ENCODE measurements around the gene ARHGAP24. TPM values are rescaled to one million over a fixed set of nuclear protein-coding genes. Genes with fewer than 3 reads are reported as not detected.
"Not testable (repeated sequence)": the region's sequence is repeated elsewhere in the genome, so short reads cannot be mapped to it uniquely, and the experiment has no call there.

ARHGAP24 gene
- total RNA-seq, 1 donor from 2014 or later: 10.9 TPM

DNA sequence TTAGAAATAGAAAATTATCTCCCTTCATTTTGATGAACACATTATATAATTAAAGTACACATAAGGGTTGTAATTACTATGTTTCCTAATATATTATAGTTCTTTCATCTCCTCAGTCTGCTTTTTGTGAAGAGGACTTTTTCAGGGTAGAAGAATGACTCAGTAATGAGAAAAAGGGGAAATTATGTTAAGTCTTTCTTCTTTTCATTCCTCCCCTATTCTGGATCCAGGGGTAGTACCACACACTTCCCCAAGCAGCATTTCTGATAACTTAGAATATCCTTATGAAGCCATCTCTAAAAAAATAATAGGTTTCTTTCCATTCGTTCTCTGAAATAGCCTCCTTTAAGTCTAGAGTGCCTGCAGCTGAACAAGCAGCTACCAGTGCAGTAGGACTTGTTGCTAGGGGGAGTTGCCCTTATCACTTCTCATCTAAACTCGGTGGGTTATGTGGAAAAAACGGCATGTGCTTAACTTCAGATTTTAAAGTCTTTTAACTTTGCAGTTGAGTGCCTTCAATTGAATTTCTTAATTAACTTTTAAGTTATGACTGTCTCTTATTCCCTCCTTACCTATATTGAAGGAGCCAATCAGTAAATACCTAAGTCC, 184.8 kb downstream of the ARHGAP24 start:
- H3K4me3 Mint-ChIP-seq: no peak overlapping the region
- H3K36me3 Mint-ChIP-seq: no peaks in the 10 kb centered on the region
- TF ChIP-seq, protein P1, sequence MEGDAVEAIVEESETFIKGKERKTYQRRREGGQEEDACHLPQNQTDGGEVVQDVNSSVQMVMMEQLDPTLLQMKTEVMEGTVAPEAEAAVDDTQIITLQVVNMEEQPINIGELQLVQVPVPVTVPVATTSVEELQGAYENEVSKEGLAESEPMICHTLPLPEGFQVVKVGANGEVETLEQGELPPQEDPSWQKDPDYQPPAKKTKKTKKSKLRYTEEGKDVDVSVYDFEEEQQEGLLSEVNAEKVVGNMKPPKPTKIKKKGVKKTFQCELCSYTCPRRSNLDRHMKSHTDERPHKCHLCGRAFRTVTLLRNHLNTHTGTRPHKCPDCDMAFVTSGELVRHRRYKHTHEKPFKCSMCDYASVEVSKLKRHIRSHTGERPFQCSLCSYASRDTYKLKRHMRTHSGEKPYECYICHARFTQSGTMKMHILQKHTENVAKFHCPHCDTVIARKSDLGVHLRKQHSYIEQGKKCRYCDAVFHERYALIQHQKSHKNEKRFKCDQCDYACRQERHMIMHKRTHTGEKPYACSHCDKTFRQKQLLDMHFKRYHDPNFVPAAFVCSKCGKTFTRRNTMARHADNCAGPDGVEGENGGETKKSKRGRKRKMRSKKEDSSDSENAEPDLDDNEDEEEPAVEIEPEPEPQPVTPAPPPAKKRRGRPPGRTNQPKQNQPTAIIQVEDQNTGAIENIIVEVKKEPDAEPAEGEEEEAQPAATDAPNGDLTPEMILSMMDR (conservative IDR thresholded peaks at IDR 0.05): no peak
- H3K27me3 Mint-ChIP-seq: no peaks in the 10 kb centered on the region
- DNase-seq (ENCODE audit: extremely low spot score, unreplicated experiment): no peak
- no peak overlapping the region for H3K27ac Mint-ChIP-seq
- no peaks in the 10 kb centered on the region for H3K9me3 Mint-ChIP-seq
- no peaks in the 10 kb centered on the region for H3K4me1 Mint-ChIP-seq (ENCODE audit: unreplicated experiment)

DNA sequence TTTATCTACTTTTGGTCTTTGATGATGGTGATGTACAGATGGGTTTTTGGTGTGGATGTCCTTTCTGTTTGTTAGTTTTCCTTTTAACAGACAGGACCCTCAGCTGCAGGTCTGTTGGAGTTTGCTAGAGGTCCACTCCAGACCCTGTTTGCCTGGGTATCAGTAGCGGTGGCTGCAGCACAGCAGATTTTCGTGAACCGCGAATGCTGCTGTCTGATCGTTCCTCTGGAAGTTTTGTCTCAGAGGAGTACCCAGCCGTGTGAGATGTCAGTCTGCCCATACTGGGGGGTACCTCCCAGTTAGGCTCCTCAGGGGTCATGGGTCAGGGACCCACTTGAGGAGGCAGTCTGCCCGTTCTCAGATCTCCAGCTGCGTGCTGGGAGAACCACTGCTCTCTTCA, 191.7 kb downstream of the ARHGAP24 start:
- DNase-seq (ENCODE audit: extremely low spot score, unreplicated experiment); H3K4me3 Mint-ChIP-seq; H3K4me1 Mint-ChIP-seq (ENCODE audit: unreplicated experiment); H3K36me3 Mint-ChIP-seq; H3K27ac Mint-ChIP-seq; H3K9me3 Mint-ChIP-seq; H3K27me3 Mint-ChIP-seq: not testable (repeated sequence)

DNA sequence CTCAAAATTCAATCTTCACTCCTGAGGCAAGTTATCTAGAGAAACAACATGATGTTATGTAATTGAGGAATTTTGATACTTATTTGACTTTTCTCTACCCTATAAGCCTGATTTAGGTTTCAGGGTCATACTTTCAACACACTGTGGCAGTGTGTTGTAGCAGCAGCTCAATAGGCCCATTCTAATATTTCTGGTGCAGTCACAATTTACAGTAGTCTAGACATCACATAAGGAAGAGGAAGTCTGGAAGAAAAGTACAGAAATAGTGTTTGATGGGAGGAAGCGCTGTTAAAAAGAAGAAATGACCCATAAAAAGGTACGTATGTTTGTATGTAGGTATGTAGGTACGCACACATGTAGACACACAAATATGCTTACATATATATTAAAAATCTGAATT, 194.3 kb downstream of the ARHGAP24 start:
- Mint-ChIP-seq H3K9me3 (no peaks in the 10 kb centered on the region), H3K27ac (no peak overlapping the region), H3K27me3 (no peaks in the 10 kb centered on the region), H3K4me1 (ENCODE audit: unreplicated experiment) (no peaks in the 10 kb centered on the region), H3K4me3 (no peak overlapping the region), H3K36me3 (no peaks in the 10 kb centered on the region)
- no peak for DNase-seq (ENCODE audit: extremely low spot score, unreplicated experiment)
- TF ChIP-seq, protein P1 (conservative IDR thresholded peaks at IDR 0.05): no peak

DNA sequence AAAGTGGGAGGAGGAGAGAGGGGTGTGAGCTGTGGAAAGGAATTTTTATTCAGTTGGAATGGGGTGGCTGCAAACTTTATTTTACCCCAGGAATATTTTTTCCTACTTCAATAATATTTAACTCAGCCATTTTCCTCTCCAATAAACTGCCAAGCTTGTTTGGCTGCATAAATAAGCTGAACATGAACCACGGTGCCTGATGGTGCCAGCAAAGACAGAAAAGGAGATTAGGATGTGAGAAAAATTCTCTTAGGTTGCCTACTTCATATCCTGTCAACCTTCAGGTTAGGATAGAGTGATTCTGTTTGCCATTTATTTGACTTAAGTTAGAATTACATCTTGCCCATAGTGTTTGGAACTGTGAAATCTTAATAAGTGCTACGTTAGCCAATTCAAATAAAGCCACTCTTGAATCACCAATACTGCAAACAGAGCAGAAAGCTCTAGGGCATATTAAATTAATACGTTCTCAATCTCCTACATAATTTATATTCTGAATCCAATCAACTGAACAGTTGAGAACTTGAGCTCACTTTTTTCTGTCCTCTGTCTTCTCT, 195.1 kb downstream of the ARHGAP24 start:
- TF ChIP-seq, protein P1 (conservative IDR thresholded peaks at IDR 0.05): no peak
- H3K4me1 Mint-ChIP-seq (ENCODE audit: unreplicated experiment): no peaks in the 10 kb centered on the region
- H3K27ac Mint-ChIP-seq: no peak overlapping the region
- H3K36me3 Mint-ChIP-seq: no peaks in the 10 kb centered on the region
- no peaks in the 10 kb centered on the region for H3K9me3 Mint-ChIP-seq
- DNase-seq (ENCODE audit: extremely low spot score, unreplicated experiment): no peak
- H3K27me3 Mint-ChIP-seq: no peaks in the 10 kb centered on the region
- H3K4me3 Mint-ChIP-seq: no peak overlapping the region

DNA sequence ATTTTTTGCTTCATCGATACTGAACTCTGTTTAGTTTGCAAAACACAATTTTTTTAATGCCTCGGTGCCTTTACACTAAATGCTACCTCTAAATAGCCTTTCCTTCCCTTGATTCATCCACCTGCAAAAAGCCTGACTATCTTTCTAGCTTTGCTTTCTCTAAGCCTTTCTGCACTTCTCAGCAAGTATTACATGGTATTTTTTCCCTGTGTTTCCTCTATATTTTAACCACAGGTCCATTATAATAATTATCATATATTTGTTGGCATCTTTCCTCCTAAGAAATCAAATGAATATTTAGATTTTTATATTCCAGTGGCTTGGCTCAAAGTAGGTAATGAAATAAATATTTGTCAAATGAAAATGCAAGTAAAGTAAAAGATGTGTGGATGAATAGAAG, 196.2 kb downstream of the ARHGAP24 start:
- Mint-ChIP-seq H3K9me3 (no peaks in the 10 kb centered on the region), H3K27me3 (no peaks in the 10 kb centered on the region), H3K27ac (no peak overlapping the region), H3K4me1 (ENCODE audit: unreplicated experiment) (no peaks in the 10 kb centered on the region), H3K36me3 (no peaks in the 10 kb centered on the region), H3K4me3 (no peak overlapping the region)
- DNase-seq (ENCODE audit: extremely low spot score, unreplicated experiment): no peak
- TF ChIP-seq, protein P1 (conservative IDR thresholded peaks at IDR 0.05): no peak

DNA sequence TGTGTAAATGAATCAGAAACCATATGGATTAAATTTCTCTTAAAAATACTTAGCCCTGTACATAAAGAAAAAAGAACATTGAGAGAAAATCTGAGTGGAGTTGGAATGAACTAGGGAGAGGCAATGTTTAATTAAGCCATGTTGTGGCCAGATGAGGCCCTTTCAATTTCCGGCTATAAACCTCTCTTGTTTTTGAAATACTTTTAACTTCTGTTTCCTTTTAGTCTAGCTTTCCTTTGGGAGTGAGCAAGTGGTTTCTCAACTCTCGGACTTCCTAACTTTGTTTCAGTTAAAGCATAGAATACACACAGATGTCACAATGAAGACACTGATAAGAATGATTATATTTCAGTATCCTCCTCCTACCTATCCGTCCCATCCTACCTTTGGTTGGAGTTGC, 197.2 kb downstream of the ARHGAP24 start:
- TF ChIP-seq, protein P1 (conservative IDR thresholded peaks at IDR 0.05): no peak
- Mint-ChIP-seq H3K9me3 (no peaks in the 10 kb centered on the region), H3K4me3 (no peak overlapping the region), H3K36me3 (no peaks in the 10 kb centered on the region), H3K27me3 (no peaks in the 10 kb centered on the region), H3K4me1 (ENCODE audit: unreplicated experiment) (no peaks in the 10 kb centered on the region), H3K27ac (no peak overlapping the region)
- no peak for DNase-seq (ENCODE audit: extremely low spot score, unreplicated experiment)

Measured in type B pancreatic cell (in vitro differentiated cells).